ENCODE results near the gene RASD1. TPM values are rescaled to one million over a fixed set of nuclear protein-coding genes. Genes with fewer than 3 reads are reported as not detected.

RASD1 gene
- polyA plus RNA-seq, 2 of the 4 experiments (the other 2 are of a cell fraction), result 0.92 to 1.4 TPM

GRCh38 chr17:17462048-17462824, 34.0 kb downstream of the RASD1 start:
- WGBS (ENCODE audit: missing lambda C conversion rate), result 63% methylated on average over 15 of the region's 15 CpGs

GRCh38 chr17:17460038-17460437, 36.2 kb downstream of the RASD1 start:
- ATAC-seq, result no peak
- CTCF ChIA-PET, result interaction anchor here (1.4 kb wide), 1 partner anchor 9 kb away, joined by 3 read pairs; no protein-coding TSS in a partner anchor
- no peak for FAIRE-seq

More at GRCh38 chr17:17462048-17462824, 34.0 kb downstream of the RASD1 start:
- H3K27ac ChIP-seq, result no peak overlapping the region
- H3K4me3 ChIP-seq, result no peak overlapping the region
- H3K4me1 ChIP-seq, result no peaks in the 10 kb centered on the region
- ATAC-seq (no peak), DNase-seq (ENCODE audit: low read depth in 1 of 2, low spot score in 1 of 2) (no peak), FAIRE-seq (no peak)
- no peak for TF ChIP-seq JUNB (IDR thresholded peaks at IDR 0.05)
- TF ChIP-seq NR3C1 (IDR thresholded peaks at IDR 0.05), result no peak
- TF ChIP-seq ZSCAN20 (CRISPR knock-in tag; IDR thresholded peaks at IDR 0.05), result no peak
- TF ChIP-seq, protein P1, sequence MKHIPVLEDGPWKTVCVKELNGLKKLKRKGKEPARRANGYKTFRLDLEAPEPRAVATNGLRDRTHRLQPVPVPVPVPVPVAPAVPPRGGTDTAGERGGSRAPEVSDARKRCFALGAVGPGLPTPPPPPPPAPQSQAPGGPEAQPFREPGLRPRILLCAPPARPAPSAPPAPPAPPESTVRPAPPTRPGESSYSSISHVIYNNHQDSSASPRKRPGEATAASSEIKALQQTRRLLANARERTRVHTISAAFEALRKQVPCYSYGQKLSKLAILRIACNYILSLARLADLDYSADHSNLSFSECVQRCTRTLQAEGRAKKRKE (CRISPR knock-in tag; IDR thresholded peaks at IDR 0.05; ENCODE audit: low read depth), result no peak
- no peak for TF ChIP-seq ELK1 (IDR thresholded peaks at IDR 0.05; ENCODE audit: low read depth, low read length)
- TF ChIP-seq HES2 (IDR thresholded peaks at IDR 0.05), result no peak
- no peak for TF ChIP-seq FOXS1 (CRISPR knock-in tag; IDR thresholded peaks at IDR 0.05)
- H3K9me3 ChIP-seq, result no peaks in the 10 kb centered on the region
- CTCF ChIA-PET, result interaction anchor here (0.6 to 3.4 kb wide), 10 partner anchors 11 to 180 kb away, joined by 3 to 19 read pairs (median 4); partner anchors contain the start of gene RASD1
- H3K4me2 ChIP-seq, result no peak overlapping the region
- POLR2A ChIA-PET, result no interaction called here

GRCh38 chr17:17457680-17458079, 38.5 kb downstream of the RASD1 start:
- ATAC-seq, result no peak
- TF ChIP-seq CBX2 (IDR thresholded peaks at IDR 0.05; ENCODE audit: borderline replicate concordance, low read depth) (no peak), NFE2L2 (conservative IDR thresholded peaks at IDR 0.05; ENCODE audit: low read length) (no peak), RAD21 (conservative IDR thresholded peaks at IDR 0.05 in 1 of 2, IDR thresholded peaks at IDR 0.05 in 1 of 2) (no peak), CBX8 (IDR thresholded peaks at IDR 0.05) (no peak), FOXS1 (CRISPR knock-in tag; IDR thresholded peaks at IDR 0.05) (no peak), NPAS2 (CRISPR knock-in tag; IDR thresholded peaks at IDR 0.05; ENCODE audit: borderline replicate concordance) (no peak), EP300 (IDR thresholded peaks at IDR 0.05) (no peak), ESRRA (IDR thresholded peaks at IDR 0.05; ENCODE audit: borderline replicate concordance, low read length) (no peak), NR3C1 (IDR thresholded peaks at IDR 0.05) (no peak), TP53 (CRISPR knock-in tag; IDR thresholded peaks at IDR 0.05) (no peak), KDM1A (IDR thresholded peaks at IDR 0.05; ENCODE audit: low read depth) (no peak), EHMT2 (IDR thresholded peaks at IDR 0.05; ENCODE audit: low read depth) (no peak), HMGXB4 (CRISPR knock-in tag; IDR thresholded peaks at IDR 0.05; ENCODE audit: borderline replicate concordance) (no peak)
- TF ChIP-seq, protein P2, sequence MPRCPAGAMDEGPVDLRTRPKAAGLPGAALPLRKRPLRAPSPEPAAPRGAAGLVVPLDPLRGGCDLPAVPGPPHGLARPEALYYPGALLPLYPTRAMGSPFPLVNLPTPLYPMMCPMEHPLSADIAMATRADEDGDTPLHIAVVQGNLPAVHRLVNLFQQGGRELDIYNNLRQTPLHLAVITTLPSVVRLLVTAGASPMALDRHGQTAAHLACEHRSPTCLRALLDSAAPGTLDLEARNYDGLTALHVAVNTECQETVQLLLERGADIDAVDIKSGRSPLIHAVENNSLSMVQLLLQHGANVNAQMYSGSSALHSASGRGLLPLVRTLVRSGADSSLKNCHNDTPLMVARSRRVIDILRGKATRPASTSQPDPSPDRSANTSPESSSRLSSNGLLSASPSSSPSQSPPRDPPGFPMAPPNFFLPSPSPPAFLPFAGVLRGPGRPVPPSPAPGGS (IDR thresholded peaks at IDR 0.05), result no peak
- TF ChIP-seq, protein P3, sequence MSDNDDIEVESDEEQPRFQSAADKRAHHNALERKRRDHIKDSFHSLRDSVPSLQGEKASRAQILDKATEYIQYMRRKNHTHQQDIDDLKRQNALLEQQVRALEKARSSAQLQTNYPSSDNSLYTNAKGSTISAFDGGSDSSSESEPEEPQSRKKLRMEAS (IDR thresholded peaks at IDR 0.05), result no peak

More at GRCh38 chr17:17460038-17460437, 36.2 kb downstream of the RASD1 start:
- no peak for DNase-seq (ENCODE audit: low read depth in 1 of 2, low spot score in 1 of 2)
- no peak overlapping the region for H3K4me2 ChIP-seq
- no peaks in the 10 kb centered on the region for H3K4me1 ChIP-seq
- H3K9me3 ChIP-seq, result no peaks in the 10 kb centered on the region
- TF ChIP-seq, protein P4, sequence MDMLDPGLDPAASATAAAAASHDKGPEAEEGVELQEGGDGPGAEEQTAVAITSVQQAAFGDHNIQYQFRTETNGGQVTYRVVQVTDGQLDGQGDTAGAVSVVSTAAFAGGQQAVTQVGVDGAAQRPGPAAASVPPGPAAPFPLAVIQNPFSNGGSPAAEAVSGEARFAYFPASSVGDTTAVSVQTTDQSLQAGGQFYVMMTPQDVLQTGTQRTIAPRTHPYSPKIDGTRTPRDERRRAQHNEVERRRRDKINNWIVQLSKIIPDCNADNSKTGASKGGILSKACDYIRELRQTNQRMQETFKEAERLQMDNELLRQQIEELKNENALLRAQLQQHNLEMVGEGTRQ (IDR thresholded peaks at IDR 0.05), result no peak
- no peak for TF ChIP-seq PBX3 (IDR thresholded peaks at IDR 0.05)
- H3K4me3 ChIP-seq, result no peak overlapping the region
- POLR2A ChIA-PET, result no interaction called here
- no peak overlapping the region for H3K27ac ChIP-seq
- WGBS (ENCODE audit: missing lambda C conversion rate), result 85% methylated on average over 4 of the region's 4 CpGs

More at GRCh38 chr17:17457680-17458079, 38.5 kb downstream of the RASD1 start:
- POLR2A ChIA-PET, result no interaction called here
- CTCF ChIA-PET, result interaction anchor here (0.6 to 1.1 kb wide), 4 partner anchors 8 to 185 kb away, joined by 3 to 4 read pairs (median 4); no protein-coding TSS in a partner anchor
- DNase-seq (ENCODE audit: low read depth in 1 of 2, low spot score in 1 of 2), result no peak
- no peak overlapping the region for H3K27ac ChIP-seq
- WGBS (ENCODE audit: missing lambda C conversion rate), result 83% methylated on average over 2 of the region's 2 CpGs
- no peaks in the 10 kb centered on the region for H3K9me3 ChIP-seq
- H3K4me1 ChIP-seq, result no peaks in the 10 kb centered on the region
- H3K4me3 ChIP-seq, result no peak overlapping the region
- FAIRE-seq, result no peak
- H3K4me2 ChIP-seq, result no peak overlapping the region

All from A549 (cell line).